AG09319 (cell line): ENCODE results near the gene GXYLT1.

Experiments
- DNase-seq: peaks from one replicate; pipeline ENCODE4 v3.0.0-alpha.2; 2010; ENCODE audit warnings: low read depth; ENCODE audit errors: extremely low read depth
- CTCF ChIP-seq: IDR thresholded peaks from 2 replicates; pipeline ENCODE4 v1.5.1; 2011; ENCODE audit warnings: low read depth, mild to moderate bottlenecking, inconsistent platforms, low read length, moderate library complexity

Gene GXYLT1

GRCh38 chr12:42180990-42181596 lies 36.4 kb upstream of the GXYLT1 start:
- no peak for DNase-seq
- no peak for TF ChIP-seq CTCF

- no peak for DNase-seq
- no peak for TF ChIP-seq CTCF
Measured at GRCh38 chr12:42178101-42178500, 33.4 kb upstream of the GXYLT1 start.

GRCh38 chr12:42174978-42175377 lies 30.3 kb upstream of the GXYLT1 start:
- no peak for TF ChIP-seq CTCF
- DNase-seq, result no peak

- TF ChIP-seq CTCF, result no peak
- DNase-seq, result no peak
Measured at GRCh38 chr12:42173961-42174521, 29.4 kb upstream of the GXYLT1 start.

GRCh38 chr12:42172441-42173210 lies 28.0 kb upstream of the GXYLT1 start:
- no peak for DNase-seq
- TF ChIP-seq CTCF, result no peak

GRCh38 chr12:42167711-42168110 lies 23.0 kb upstream of the GXYLT1 start:
- no peak for DNase-seq
- no peak for TF ChIP-seq CTCF

GRCh38 chr12:42166501-42166900 lies 21.8 kb upstream of the GXYLT1 start:
- TF ChIP-seq CTCF, result no peak
- no peak for DNase-seq
